CD4-positive, alpha-beta memory T cell (primary cell): ENCODE results near the gene TXNDC11. TPM values are rescaled to one million over a fixed set of nuclear protein-coding genes. Genes with fewer than 3 reads are reported as not detected.

Experiments
- polyA plus RNA-seq, 2 donors: library from polyadenylated mRNA; unstranded; fragments of 300-500 nt; fragmentation: Illumina TruSeq; gene quantifications; one replicate each; pipeline ENCODE4 v1.2.3, GENCODE V29; 2021
- total RNA-seq, 2 experiments: library from RNA; stranded (reverse); gene quantifications; one replicate each; pipeline ENCODE4 v1.2.3, GENCODE V29; 2021

TXNDC11 gene
- total and polyA plus RNA-seq, 4 experiments from 2014 or later = 51.7 to 62.6 (median 57.3) TPM

Other genes starting within 250 kb of the TXNDC11 start
- 100 to 1,000 TPM; 155 to 157 TPM for gene LITAF, start 155.9 kb downstream of the TXNDC11 start, total RNA-seq
- 100 to 1,000 TPM; 343 to 496 TPM for gene LITAF, start 155.9 kb downstream of the TXNDC11 start, polyA plus RNA-seq
- gene SNN, start 74.4 kb downstream of the TXNDC11 start, total RNA-seq = 10 to 100 TPM; 19.2 to 20.4 TPM
- gene SNN, start 74.4 kb downstream of the TXNDC11 start, polyA plus RNA-seq = 10 to 100 TPM; 16.1 to 16.7 TPM
- 10 to 100 TPM; 85.0 to 92.1 TPM for gene ZC3H7A, start 54.4 kb upstream of the TXNDC11 start, total RNA-seq
- 10 to 100 TPM; 39.9 to 47.6 TPM for gene ZC3H7A, start 54.4 kb upstream of the TXNDC11 start, polyA plus RNA-seq
- 100 to 1,000 TPM; 180 to 206 TPM for gene RSL1D1, start 108.7 kb upstream of the TXNDC11 start, total RNA-seq
- 100 to 1,000 TPM; 124 to 325 TPM for gene RSL1D1, start 108.7 kb upstream of the TXNDC11 start, polyA plus RNA-seq
- 10 to 100 TPM; 97.9 to 99.5 TPM for gene GSPT1, start 173.1 kb upstream of the TXNDC11 start, total RNA-seq
- gene GSPT1, start 173.1 kb upstream of the TXNDC11 start, polyA plus RNA-seq = 100 to 1,000 TPM in 1 of 2 donors, 10 to 100 TPM in 1; 89.0 to 106 TPM
- 10 to 100 TPM in 1 of 2 experiments, 1 to 10 TPM in 1; 9.0 to 16.0 TPM for gene NPIPB2, start 199.2 kb upstream of the TXNDC11 start, total RNA-seq
- 1 to 10 TPM in 1 of 2 donors, not detected in 1; 1.8 TPM for gene NPIPB2, start 199.2 kb upstream of the TXNDC11 start, polyA plus RNA-seq
- gene TNFRSF17, start 222.4 kb upstream of the TXNDC11 start, total RNA-seq = not detected
- gene TNFRSF17, start 222.4 kb upstream of the TXNDC11 start, polyA plus RNA-seq = 1 to 10 TPM in 1 of 2 donors, not detected in 1; 3.0 TPM
- gene SNX29, start 233.9 kb upstream of the TXNDC11 start, total RNA-seq = 10 to 100 TPM; 26.6 to 29.2 TPM
- gene SNX29, start 233.9 kb upstream of the TXNDC11 start, polyA plus RNA-seq = 10 to 100 TPM in 1 of 2 donors, 1 to 10 TPM in 1; 5.8 to 18.0 TPM